Measurements from ENCODE around the gene SP6. TPM values are rescaled to one million over a fixed set of nuclear protein-coding genes. Genes with fewer than 3 reads are reported as not detected.

SP6 gene
- total RNA-seq, 1 donor from 2014 or later: 30.7 TPM

DNA sequence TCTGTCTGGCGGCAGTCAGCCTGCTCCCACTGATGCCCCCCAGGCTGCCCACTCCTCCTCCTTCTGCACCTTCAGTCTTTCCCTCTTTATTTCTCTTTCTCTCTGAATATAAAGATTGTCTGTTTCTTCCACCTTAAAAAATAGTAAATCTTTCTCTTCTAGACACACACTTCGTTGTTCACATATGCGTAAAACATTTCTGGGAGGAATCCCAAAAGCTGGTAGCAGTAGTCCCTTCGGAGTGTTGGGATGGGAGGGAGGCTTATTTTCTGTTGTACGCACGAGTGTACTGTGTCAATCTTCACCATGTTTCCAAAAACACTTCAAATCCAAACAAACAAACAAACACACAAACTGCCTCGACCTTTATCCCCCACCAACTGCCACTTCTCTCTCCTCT lies 39.3 kb downstream of the SP6 start:
- peaks cover 17% of the 10 kb centered on the region for H3K27me3 Mint-ChIP-seq (ENCODE audit: unreplicated experiment)

GRCh38 chr17:47810901-47811635 lies 39.9 kb downstream of the SP6 start:
- Mint-ChIP-seq H3K4me1 (ENCODE audit: unreplicated experiment) (peaks cover 2% of the 10 kb centered on the region), H3K27ac (ENCODE audit: unreplicated experiment) (no peak overlapping the region), H3K9me3 (ENCODE audit: unreplicated experiment) (no peaks in the 10 kb centered on the region), H3K4me3 (ENCODE audit: unreplicated experiment) (no peak overlapping the region), H3K27me3 (ENCODE audit: unreplicated experiment) (peaks cover 17% of the 10 kb centered on the region), H3K36me3 (ENCODE audit: low read depth, unreplicated experiment) (peaks cover 59% of the 10 kb centered on the region)
- TF ChIP-seq, protein P1, sequence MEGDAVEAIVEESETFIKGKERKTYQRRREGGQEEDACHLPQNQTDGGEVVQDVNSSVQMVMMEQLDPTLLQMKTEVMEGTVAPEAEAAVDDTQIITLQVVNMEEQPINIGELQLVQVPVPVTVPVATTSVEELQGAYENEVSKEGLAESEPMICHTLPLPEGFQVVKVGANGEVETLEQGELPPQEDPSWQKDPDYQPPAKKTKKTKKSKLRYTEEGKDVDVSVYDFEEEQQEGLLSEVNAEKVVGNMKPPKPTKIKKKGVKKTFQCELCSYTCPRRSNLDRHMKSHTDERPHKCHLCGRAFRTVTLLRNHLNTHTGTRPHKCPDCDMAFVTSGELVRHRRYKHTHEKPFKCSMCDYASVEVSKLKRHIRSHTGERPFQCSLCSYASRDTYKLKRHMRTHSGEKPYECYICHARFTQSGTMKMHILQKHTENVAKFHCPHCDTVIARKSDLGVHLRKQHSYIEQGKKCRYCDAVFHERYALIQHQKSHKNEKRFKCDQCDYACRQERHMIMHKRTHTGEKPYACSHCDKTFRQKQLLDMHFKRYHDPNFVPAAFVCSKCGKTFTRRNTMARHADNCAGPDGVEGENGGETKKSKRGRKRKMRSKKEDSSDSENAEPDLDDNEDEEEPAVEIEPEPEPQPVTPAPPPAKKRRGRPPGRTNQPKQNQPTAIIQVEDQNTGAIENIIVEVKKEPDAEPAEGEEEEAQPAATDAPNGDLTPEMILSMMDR (IDR thresholded peaks at IDR 0.05; ENCODE audit: unreplicated experiment): no peak
- DNase-seq (ENCODE audit: low spot score): no peak

More for the DNA sequence above, 39.3 kb downstream of the SP6 start:
- DNase-seq (ENCODE audit: low spot score): no peak
- H3K36me3 Mint-ChIP-seq (ENCODE audit: low read depth, unreplicated experiment): peaks cover 61% of the 10 kb centered on the region
- no peaks in the 10 kb centered on the region for H3K9me3 Mint-ChIP-seq (ENCODE audit: unreplicated experiment)
- H3K27ac Mint-ChIP-seq (ENCODE audit: unreplicated experiment): no peak overlapping the region
- H3K4me3 Mint-ChIP-seq (ENCODE audit: unreplicated experiment): peak overlapping the region; percentile 24
- H3K4me1 Mint-ChIP-seq (ENCODE audit: unreplicated experiment): peaks cover 2% of the 10 kb centered on the region
- TF ChIP-seq, protein P1 (IDR thresholded peaks at IDR 0.05; ENCODE audit: unreplicated experiment): no peak

- H3K27ac Mint-ChIP-seq (ENCODE audit: unreplicated experiment): no peak overlapping the region
- TF ChIP-seq, protein P1 (IDR thresholded peaks at IDR 0.05; ENCODE audit: unreplicated experiment): no peak
- H3K4me1 Mint-ChIP-seq (ENCODE audit: unreplicated experiment): peaks cover 2% of the 10 kb centered on the region
- H3K4me3 Mint-ChIP-seq (ENCODE audit: unreplicated experiment): peak overlapping the region; percentile 57
- peaks cover 58% of the 10 kb centered on the region for H3K36me3 Mint-ChIP-seq (ENCODE audit: low read depth, unreplicated experiment)
- DNase-seq (ENCODE audit: low spot score): no peak
- H3K9me3 Mint-ChIP-seq (ENCODE audit: unreplicated experiment): no peaks in the 10 kb centered on the region
- peaks cover 17% of the 10 kb centered on the region for H3K27me3 Mint-ChIP-seq (ENCODE audit: unreplicated experiment)
Measured at GRCh38 chr17:47810200-47810821, 40.7 kb downstream of the SP6 start.

DNA sequence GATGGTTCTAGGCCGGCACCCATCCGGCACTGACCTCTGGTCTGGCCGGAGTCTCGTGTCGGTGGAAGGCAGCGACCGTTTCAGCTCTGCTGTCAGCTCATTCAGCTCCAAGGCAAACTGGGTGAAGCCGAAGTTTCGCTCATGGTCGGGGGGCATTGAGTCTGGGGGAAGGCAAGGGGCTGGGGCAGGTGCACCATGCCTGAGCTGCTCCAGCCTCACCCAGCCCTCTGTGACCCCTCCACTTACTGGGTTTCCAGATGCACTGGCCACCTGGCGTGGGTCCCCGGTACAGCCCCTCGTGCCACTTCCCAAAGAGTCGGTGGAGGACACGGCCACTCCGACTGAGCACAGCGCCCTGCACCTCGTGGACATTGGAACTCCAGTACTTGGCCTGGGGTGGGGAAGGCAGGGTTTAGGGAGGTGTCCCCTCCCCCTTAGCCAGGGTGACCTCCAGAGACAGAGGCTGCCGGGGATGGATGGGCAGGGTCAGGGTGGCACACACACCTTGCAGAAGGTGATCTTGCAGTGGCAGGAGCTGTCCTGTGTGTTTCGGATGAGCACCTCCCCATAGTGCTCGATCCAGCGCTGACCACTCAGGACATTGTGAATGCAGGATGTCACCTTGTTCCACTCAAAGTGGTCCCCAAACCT lies 42.0 kb downstream of the SP6 start:
- Mint-ChIP-seq H3K4me1 (ENCODE audit: unreplicated experiment) (peaks cover 2% of the 10 kb centered on the region), H3K9me3 (ENCODE audit: unreplicated experiment) (no peaks in the 10 kb centered on the region), H3K27ac (ENCODE audit: unreplicated experiment) (no peak overlapping the region), H3K4me3 (ENCODE audit: unreplicated experiment) (no peak overlapping the region), H3K36me3 (ENCODE audit: low read depth, unreplicated experiment) (peaks cover 55% of the 10 kb centered on the region), H3K27me3 (ENCODE audit: unreplicated experiment) (peaks cover 15% of the 10 kb centered on the region)
- TF ChIP-seq, protein P1 (IDR thresholded peaks at IDR 0.05; ENCODE audit: unreplicated experiment): no peak
- DNase-seq (ENCODE audit: low spot score): no peak
